Ishikawa (cell line): ENCODE results near the gene PKD1.

ENCODE experiments used
- CEBPB ChIP-seq: IDR thresholded peaks from 2 replicates; pipeline ENCODE4 v1.6.1; 2012
- CREB1 ChIP-seq: IDR thresholded peaks from 2 replicates; pipeline ENCODE4 v1.6.1; 2012; ENCODE audit warnings: low read depth
- EGR1 ChIP-seq: IDR thresholded peaks from 2 replicates; pipeline ENCODE4 v1.6.1; 2012
- EP300 ChIP-seq: IDR thresholded peaks from 2 replicates; pipeline ENCODE4 v1.6.1; 2012; ENCODE audit warnings: borderline replicate concordance
- FOXM1 ChIP-seq: IDR thresholded peaks from 2 replicates; pipeline ENCODE4 v1.6.1; 2012; ENCODE audit warnings: low read depth, borderline replicate concordance
- MAX ChIP-seq: IDR thresholded peaks from 2 replicates; pipeline ENCODE4 v1.6.1; 2012
- NFIC ChIP-seq: IDR thresholded peaks from 2 replicates; pipeline ENCODE4 v1.6.1; 2012
- RAD21 ChIP-seq: IDR thresholded peaks from 2 replicates; pipeline ENCODE4 v1.6.1; 2012; ENCODE audit warnings: low read depth
- REST ChIP-seq: IDR thresholded peaks from 2 replicates; pipeline ENCODE4 v1.6.1; 2012; ENCODE audit warnings: low read depth, mild to moderate bottlenecking
- TAF1 ChIP-seq: IDR thresholded peaks from 2 replicates; pipeline ENCODE4 v1.6.1; 2012; ENCODE audit warnings: low read depth, mild to moderate bottlenecking
- TCF12 ChIP-seq: IDR thresholded peaks from 2 replicates; pipeline ENCODE4 v1.6.1; 2012; ENCODE audit warnings: low read depth
- TEAD4 ChIP-seq: IDR thresholded peaks from 2 replicates; pipeline ENCODE4 v1.6.1; 2012
- USF1 ChIP-seq: IDR thresholded peaks from 2 replicates; pipeline ENCODE4 v1.6.1; 2012
- YY1 ChIP-seq: IDR thresholded peaks from 2 replicates; pipeline ENCODE4 v1.6.1; 2012; ENCODE audit warnings: low read depth
- ZBTB7A ChIP-seq: IDR thresholded peaks from 2 replicates; pipeline ENCODE4 v1.6.1; 2012; ENCODE audit warnings: low read depth

PKD1 gene

GRCh38 chr16:2170587-2171435 lies 35.1 kb upstream of the PKD1 start:
- TF ChIP-seq YY1 (no peak), TEAD4 (no peak), EGR1 (no peak), TCF12 (no peak), ZBTB7A (no peak), CEBPB (no peak), REST (no peak), USF1 (no peak), EP300 (no peak), NFIC (no peak), FOXM1 (no peak), RAD21 (no peak)

- TF ChIP-seq CREB1 (no peak), MAX (no peak), TEAD4 (no peak), FOXM1 (no peak)
Measured at GRCh38 chr16:2170080-2170479, 34.4 kb upstream of the PKD1 start.

GRCh38 chr16:2167068-2167638 lies 31.5 kb upstream of the PKD1 start:
- TF ChIP-seq EP300 (no peak), YY1 (no peak), TAF1 (no peak), EGR1 (no peak), ZBTB7A (no peak), FOXM1 (no peak), TEAD4 (no peak), NFIC (no peak), REST (no peak), RAD21 (no peak), USF1 (no peak), CREB1 (no peak), MAX (no peak), TCF12 (no peak)

- TF ChIP-seq CEBPB (peak; percentile 52; the same call in 1 of the 2 replicates), EP300 (no peak), USF1 (peak; percentile 60)
Measured at GRCh38 chr16:2166263-2167067, 30.8 kb upstream of the PKD1 start.

- TF ChIP-seq ZBTB7A (no peak), TEAD4 (no peak), USF1 (no peak), EGR1 (no peak), FOXM1 (no peak), RAD21 (no peak), TAF1 (no peak), MAX (no peak), CEBPB (no peak), REST (no peak), EP300 (no peak), YY1 (no peak), CREB1 (no peak), NFIC (no peak), TCF12 (no peak)
Measured at GRCh38 chr16:2165861-2166260, 30.2 kb upstream of the PKD1 start.
